HepG2 (cell line): Measurements from ENCODE around the gene SERPINB6. TPM values are rescaled to one million over a fixed set of nuclear protein-coding genes. Genes with fewer than 3 reads are reported as not detected.
A peak's percentile ranks its signal among the peaks of the same experiment; 100 is the strongest.

Experiments used
- DMTF1 ChIP-seq: sonication (generic); formaldehyde crosslinking; IDR thresholded peaks from 2 replicates; pipeline ENCODE4 v1.4.0; 2020; ENCODE audit warnings: mild to moderate bottlenecking, missing genetic modification reagents
- E2F1 ChIP-seq: sonication (generic); formaldehyde crosslinking; IDR thresholded peaks from 2 replicates; pipeline ENCODE4 v1.5.0; 2020; ENCODE audit warnings: missing genetic modification reagents
- ERF ChIP-seq: IDR thresholded peaks from 2 replicates; pipeline ENCODE4 v1.6.1; 2018; ENCODE audit warnings: missing biosample characterization, missing genetic modification reagents
- LRRFIP1 ChIP-seq: sonication (generic); formaldehyde crosslinking; conservative IDR thresholded peaks from 2 replicates; pipeline ENCODE4 v1.4.0; 2020; ENCODE audit warnings: missing genetic modification reagents
- MLX ChIP-seq: IDR thresholded peaks from 2 replicates; pipeline ENCODE4 v1.6.1; 2016
- RFXAP ChIP-seq: sonication (generic); formaldehyde crosslinking; IDR thresholded peaks from 2 replicates; pipeline ENCODE4 v1.4.0; 2020; ENCODE audit warnings: missing genetic modification reagents, borderline replicate concordance
- SKI ChIP-seq: fragments of 450-650 bp; IDR thresholded peaks from one replicate; pipeline ENCODE4 v1.6.1; 2018; ENCODE audit warnings: mild to moderate bottlenecking; ENCODE audit not compliant: partially characterized antibody
- SOX13 ChIP-seq, 3 experiments: fragments of 450-650 bp in 1 of 3; sonication (generic) in 1 of 3; formaldehyde crosslinking in 1 of 3; IDR thresholded peaks in 2 of 3; conservative IDR thresholded peaks in 1 of 3; 2 replicates each; pipeline versions ENCODE4 v1.5.0 to v1.6.1; 2016 to 2020; ENCODE audit warnings: antibody characterized with exemption in 1 of 3, mild to moderate bottlenecking in 1 of 3, missing compliant biosample characterization in 1 of 3, missing genetic modification reagents in 1 of 3, moderate library complexity in 1 of 3
- TAF15 ChIP-seq: fragments of 200-400 bp; formaldehyde crosslinking; IDR thresholded peaks from one replicate; pipeline ENCODE4 v1.6.1; 2018; ENCODE audit warnings: mild to moderate bottlenecking, low read depth, low read length; ENCODE audit not compliant: poor library complexity, severe bottlenecking
- ZBTB26 ChIP-seq: IDR thresholded peaks from 2 replicates; pipeline ENCODE4 v1.6.1; 2016; ENCODE audit warnings: missing compliant biosample characterization, missing genetic modification reagents, borderline replicate concordance
- ZNF281 ChIP-seq: sonication (generic); formaldehyde crosslinking; IDR thresholded peaks from 2 replicates; pipeline ENCODE4 v1.4.0; 2020; ENCODE audit warnings: missing genetic modification reagents, borderline replicate concordance
- ZNF749 ChIP-seq: sonication (generic); formaldehyde crosslinking; IDR thresholded peaks from 2 replicates; pipeline ENCODE4 v1.8.0; 2022; ENCODE audit warnings: mild to moderate bottlenecking, missing genetic modification reagents, moderate library complexity, borderline replicate concordance
- ZNF766 ChIP-seq: sonication (generic); formaldehyde crosslinking; IDR thresholded peaks from 2 replicates; pipeline ENCODE4 v1.5.0; 2020; ENCODE audit warnings: missing genetic modification reagents, borderline replicate concordance
- ZNF777 ChIP-seq: sonication (generic); formaldehyde crosslinking; IDR thresholded peaks from 2 replicates; pipeline ENCODE4 v1.4.0; 2020; ENCODE audit warnings: missing genetic modification reagents
- ZNF792 ChIP-seq: IDR thresholded peaks from 2 replicates; pipeline ENCODE4 v1.6.1; 2016
- polyA plus RNA-seq, 8 experiments: library from polyadenylated mRNA; depleted of rRNA in 3 of 8; stranded (reverse) in 7 of 8; unstranded in 1 of 8; fragments of >200 nt; fragmentation: Illumina TruSeq in 4 of 8; extraction: Trizol in 4 of 8; gene quantifications; 2 replicates each; pipeline versions ENCODE4 v1.2.1 to v1.2.3, GENCODE V29; 2011 to 2016; ENCODE audit warnings: low read depth in 4 of 8, missing spikeins in 1 of 8, mixed read lengths in 1 of 8; ENCODE audit not compliant: insufficient read depth in 1 of 8
- total RNA-seq, 5 experiments: library from RNA; depleted of rRNA; stranded (reverse); fragments of >200 nt; fragmentation: Illumina TruSeq; extraction: Trizol; gene quantifications; 2 replicates each; pipeline ENCODE4 v1.2.3, GENCODE V29; 2016; ENCODE audit warnings: low read depth in 1 of 5

SERPINB6 gene
- total and polyA plus RNA-seq, 2 of the 13 experiments (the other 11 are each of a cell fraction or from before 2014, with no cell fraction given): 38.2 to 61.3 TPM

- TF ChIP-seq ZNF281 (no peak), ZNF766 (CRISPR knock-in tag) (peak; percentile 75; the same call in 1 of the 2 replicates), DMTF1 (CRISPR knock-in tag) (no peak), LRRFIP1 (CRISPR knock-in tag) (no peak), ZNF749 (CRISPR knock-in tag) (peak; percentile 53; the same call in 1 of the 2 replicates), ZNF777 (peak; percentile 40), TAF15 (no peak), ZNF792 (CRISPR knock-in tag) (peak; percentile 48), SKI (no peak), ERF (CRISPR knock-in tag) (no peak; the same call in 1 of the 2 replicates), SOX13 (IDR thresholded peaks at IDR 0.05) (no peak), SOX13 (CRISPR knock-in tag; conservative IDR thresholded peaks at IDR 0.05 in 1 of 2, IDR thresholded peaks at IDR 0.05 in 1 of 2) (peak in 1 of 2 experiments; percentile 29; a peak in 1 of 4 replicates), E2F1 (CRISPR knock-in tag) (no peak; the same call in 1 of the 2 replicates), ZBTB26 (CRISPR knock-in tag) (0 out of 2 replicates have a peak, but pooled peaks have one; percentile 22), RFXAP (CRISPR knock-in tag) (peak; percentile 78; the same call in 1 of the 2 replicates), MLX (CRISPR knock-in tag) (no peak; the same call in 1 of the 2 replicates)
These were observed 17.3 kb upstream of the SERPINB6 start (continued) for GRCh38 chr6:2988426-2989331.
